ENCODE data around the gene CBFA2T3.

DNA sequence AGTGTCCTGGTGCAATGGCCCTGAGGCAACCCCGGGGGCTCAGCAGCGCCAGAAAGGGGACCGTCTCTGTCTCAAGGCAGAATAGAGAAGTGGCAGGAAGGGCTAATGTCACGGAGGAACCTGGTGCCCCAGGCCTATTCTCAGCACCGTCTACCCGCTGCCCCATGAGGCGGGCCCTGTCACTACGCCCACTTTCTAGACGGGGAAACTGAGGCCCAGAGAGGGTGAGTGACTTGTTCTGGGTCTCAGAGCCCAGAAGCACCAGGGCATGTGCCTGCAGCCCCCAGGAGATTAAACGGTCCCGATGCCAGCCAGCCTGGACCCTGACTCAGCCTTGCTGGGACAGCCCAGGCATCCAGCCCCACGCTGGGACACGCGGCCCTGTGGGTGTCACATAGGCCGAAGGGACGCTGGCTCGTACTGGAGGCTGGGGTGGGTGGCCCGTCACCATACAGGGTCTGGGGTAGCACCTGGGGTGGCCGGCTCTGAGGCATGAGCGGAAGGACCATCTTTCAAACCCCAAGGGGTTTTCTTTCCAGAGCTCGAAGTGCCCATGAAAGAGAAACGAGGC is 70.4 kb downstream of the CBFA2T3 start:
- TF ChIP-seq, protein P1, sequence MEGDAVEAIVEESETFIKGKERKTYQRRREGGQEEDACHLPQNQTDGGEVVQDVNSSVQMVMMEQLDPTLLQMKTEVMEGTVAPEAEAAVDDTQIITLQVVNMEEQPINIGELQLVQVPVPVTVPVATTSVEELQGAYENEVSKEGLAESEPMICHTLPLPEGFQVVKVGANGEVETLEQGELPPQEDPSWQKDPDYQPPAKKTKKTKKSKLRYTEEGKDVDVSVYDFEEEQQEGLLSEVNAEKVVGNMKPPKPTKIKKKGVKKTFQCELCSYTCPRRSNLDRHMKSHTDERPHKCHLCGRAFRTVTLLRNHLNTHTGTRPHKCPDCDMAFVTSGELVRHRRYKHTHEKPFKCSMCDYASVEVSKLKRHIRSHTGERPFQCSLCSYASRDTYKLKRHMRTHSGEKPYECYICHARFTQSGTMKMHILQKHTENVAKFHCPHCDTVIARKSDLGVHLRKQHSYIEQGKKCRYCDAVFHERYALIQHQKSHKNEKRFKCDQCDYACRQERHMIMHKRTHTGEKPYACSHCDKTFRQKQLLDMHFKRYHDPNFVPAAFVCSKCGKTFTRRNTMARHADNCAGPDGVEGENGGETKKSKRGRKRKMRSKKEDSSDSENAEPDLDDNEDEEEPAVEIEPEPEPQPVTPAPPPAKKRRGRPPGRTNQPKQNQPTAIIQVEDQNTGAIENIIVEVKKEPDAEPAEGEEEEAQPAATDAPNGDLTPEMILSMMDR (IDR thresholded peaks at IDR 0.05) = no peak
- no peak for TF ChIP-seq POLR2A (IDR thresholded peaks at IDR 0.05)
